Glomerular endothelial cell (primary cell): ENCODE measurements around the gene AMD1. TPM values are rescaled to one million over a fixed set of nuclear protein-coding genes. Genes with fewer than 3 reads are reported as not detected.

ENCODE experiments used
- DNase-seq: peaks from one replicate; pipeline ENCODE4 v3.0.0-alpha.2; 2011; ENCODE audit warnings: low read depth, low spot score; ENCODE audit errors: extremely low read depth
- total RNA-seq: library from RNA; depleted of rRNA; stranded (reverse); fragments of >200 nt; gene quantifications from 2 replicates; pipeline ENCODE4 v1.2.3, GENCODE V29; 2015

AMD1 gene
- total RNA-seq, 1 donor from 2014 or later: 57.8 TPM

- DNase-seq: no peak
Measured at GRCh38 chr6:110934381-110934898, 59.9 kb downstream of the AMD1 start.

- DNase-seq: no peak
Measured at GRCh38 chr6:110935171-110935570, 60.6 kb downstream of the AMD1 start.

GRCh38 chr6:110938171-110938570 is 63.6 kb downstream of the AMD1 start:
- no peak for DNase-seq

- DNase-seq: no peak
Measured at GRCh38 chr6:110939429-110940200, 65.0 kb downstream of the AMD1 start.

GRCh38 chr6:110944681-110945151 is 70.1 kb downstream of the AMD1 start:
- no peak for DNase-seq

Other genes starting within 250 kb of the AMD1 start
- gene CDK19, start 59.3 kb upstream of the AMD1 start, total RNA-seq: 7.9 and 13.1 TPM in 2 replicates
- 49.3 and 53.3 TPM in 2 replicates for gene GTF3C6, start 83.9 kb downstream of the AMD1 start, total RNA-seq
- 24.4 and 24.8 TPM in 2 replicates for gene RPF2, start 107.3 kb downstream of the AMD1 start, total RNA-seq
- gene SLC16A10, start 212.7 kb downstream of the AMD1 start, total RNA-seq: 0.29 TPM in 1 of 2 replicates, not detected in the other